C4-2B (cell line): ENCODE measurements around the gene DNPH1.

ENCODE experiments used
- H3K27ac ChIP-seq: fragments of 450-650 bp; 2 replicates; pipeline ENCODE4 v1.5.1; 2017
- CTCF ChIP-seq: fragments of 450-650 bp; conservative IDR thresholded peaks from 2 replicates; pipeline ENCODE4 v1.5.1; 2017; ENCODE audit warnings: mild to moderate bottlenecking
- ZFX ChIP-seq: fragments of 450-650 bp; IDR thresholded peaks from 2 replicates; pipeline ENCODE4 v1.6.1; 2017

Gene DNPH1

GRCh38 chr6:43180985-43181384 is 48.3 kb downstream of the DNPH1 start:
- H3K27ac ChIP-seq, result peak overlapping the region; percentile 84
- TF ChIP-seq ZFX, result no peak
- no peak for TF ChIP-seq CTCF

GRCh38 chr6:43180058-43180457 is 49.2 kb downstream of the DNPH1 start:
- TF ChIP-seq ZFX (no peak), CTCF (no peak)
- H3K27ac ChIP-seq, result no peak overlapping the region

GRCh38 chr6:43178951-43179830 is 50.1 kb downstream of the DNPH1 start:
- TF ChIP-seq ZFX, result no peak
- TF ChIP-seq CTCF, result no peak
- H3K27ac ChIP-seq, result no peak overlapping the region

GRCh38 chr6:43178150-43178549 is 51.1 kb downstream of the DNPH1 start:
- TF ChIP-seq CTCF, result no peak
- no peak for TF ChIP-seq ZFX
- H3K27ac ChIP-seq, result no peak overlapping the region

- TF ChIP-seq CTCF, result no peak
- H3K27ac ChIP-seq, result no peak overlapping the region
Measured at GRCh38 chr6:43176423-43176786, 52.9 kb downstream of the DNPH1 start.

- no peak for TF ChIP-seq ZFX
- TF ChIP-seq CTCF, result no peak
- no peak overlapping the region for H3K27ac ChIP-seq
Measured at GRCh38 chr6:43175676-43176422, 53.4 kb downstream of the DNPH1 start.
